ENCODE data around the gene HOXB3.

Gene HOXB3

GRCh38 chr17:48553826-48554225 lies 36.2 kb downstream of the HOXB3 start:
- DNase-seq = no peak

- DNase-seq = no peak
Observed at GRCh38 chr17:48553190-48553547, 36.9 kb downstream of the HOXB3 start.

DNA sequence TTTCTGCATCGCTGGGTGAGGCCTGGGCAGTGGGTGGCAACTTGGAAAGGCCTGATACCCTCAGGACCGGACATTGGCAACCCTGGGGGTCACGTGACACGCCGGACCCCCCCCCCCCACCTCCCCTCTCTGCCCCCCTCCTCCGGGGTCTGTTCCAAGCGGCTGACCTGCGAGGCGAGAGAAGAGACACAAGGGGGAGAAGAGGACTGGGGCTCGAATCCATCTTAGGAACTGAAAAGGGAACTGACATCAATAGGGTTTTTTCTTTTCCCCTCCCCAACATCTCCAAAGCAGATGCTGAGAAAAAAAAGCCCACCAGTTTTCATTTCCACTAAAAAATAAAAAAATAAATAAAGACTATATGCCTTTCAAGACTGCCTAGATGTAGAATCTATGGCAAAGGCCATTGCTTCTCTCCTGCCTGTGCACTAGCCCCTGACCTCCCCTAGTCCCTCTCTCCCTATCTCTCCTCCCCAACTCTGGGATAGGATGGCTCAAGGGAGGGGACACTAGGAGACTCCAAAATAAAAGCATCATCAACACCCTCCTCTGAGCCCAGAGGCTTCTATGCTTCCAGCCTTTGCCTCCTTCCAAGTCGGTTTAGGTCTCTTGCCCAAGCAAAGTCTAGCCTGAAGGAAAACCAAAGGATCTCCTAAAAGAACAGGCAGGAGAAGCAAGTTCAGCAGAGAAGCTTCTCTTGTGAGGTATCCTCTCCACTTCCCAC lies 37.4 kb downstream of the HOXB3 start:
- DNase-seq = no peak

DNA sequence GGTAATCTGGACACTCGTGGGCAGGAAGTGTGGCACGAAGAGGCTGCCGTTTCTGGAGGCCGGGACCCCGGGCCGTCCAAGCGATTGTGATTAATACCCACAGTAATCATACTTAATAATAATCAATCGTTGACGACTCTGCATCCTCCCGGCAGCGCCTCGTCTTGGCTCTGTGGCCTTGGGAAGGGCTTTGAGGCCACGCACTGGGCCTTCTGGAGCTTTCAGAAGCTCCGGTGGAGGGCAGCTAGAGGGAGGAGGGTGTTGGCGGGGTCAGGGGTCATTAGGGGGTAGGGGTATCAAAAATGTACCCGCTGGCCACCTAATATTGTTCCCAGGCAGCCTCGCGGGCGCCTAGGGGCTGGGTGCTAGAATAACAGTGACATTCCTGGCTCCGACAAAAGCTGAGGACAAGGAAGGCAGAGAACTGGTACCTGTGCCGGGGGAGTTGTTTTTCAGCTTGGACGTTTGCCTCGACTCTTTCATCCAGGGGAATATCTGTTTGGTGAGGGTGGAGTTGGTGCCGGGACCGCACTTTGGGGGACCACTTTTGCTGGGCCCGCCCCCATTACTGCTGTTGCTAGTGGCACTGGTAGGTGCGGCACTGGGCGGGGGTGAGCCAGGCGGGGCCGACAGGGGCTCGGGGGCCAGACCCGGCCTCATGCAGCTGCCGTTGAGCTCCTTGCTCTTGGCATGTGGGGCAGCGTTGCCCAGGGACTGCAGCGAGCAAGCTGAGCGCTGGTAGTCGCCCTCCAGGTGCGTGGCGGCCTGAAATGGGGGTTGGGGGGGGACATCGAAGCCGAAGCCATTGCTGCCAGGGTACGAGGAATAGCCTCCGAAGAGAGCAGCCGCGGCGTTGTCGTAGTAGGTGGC lies 38.2 kb downstream of the HOXB3 start:
- no peak for DNase-seq

GRCh38 chr17:48551214-48551555 lies 38.9 kb downstream of the HOXB3 start:
- DNase-seq = no peak

DNA sequence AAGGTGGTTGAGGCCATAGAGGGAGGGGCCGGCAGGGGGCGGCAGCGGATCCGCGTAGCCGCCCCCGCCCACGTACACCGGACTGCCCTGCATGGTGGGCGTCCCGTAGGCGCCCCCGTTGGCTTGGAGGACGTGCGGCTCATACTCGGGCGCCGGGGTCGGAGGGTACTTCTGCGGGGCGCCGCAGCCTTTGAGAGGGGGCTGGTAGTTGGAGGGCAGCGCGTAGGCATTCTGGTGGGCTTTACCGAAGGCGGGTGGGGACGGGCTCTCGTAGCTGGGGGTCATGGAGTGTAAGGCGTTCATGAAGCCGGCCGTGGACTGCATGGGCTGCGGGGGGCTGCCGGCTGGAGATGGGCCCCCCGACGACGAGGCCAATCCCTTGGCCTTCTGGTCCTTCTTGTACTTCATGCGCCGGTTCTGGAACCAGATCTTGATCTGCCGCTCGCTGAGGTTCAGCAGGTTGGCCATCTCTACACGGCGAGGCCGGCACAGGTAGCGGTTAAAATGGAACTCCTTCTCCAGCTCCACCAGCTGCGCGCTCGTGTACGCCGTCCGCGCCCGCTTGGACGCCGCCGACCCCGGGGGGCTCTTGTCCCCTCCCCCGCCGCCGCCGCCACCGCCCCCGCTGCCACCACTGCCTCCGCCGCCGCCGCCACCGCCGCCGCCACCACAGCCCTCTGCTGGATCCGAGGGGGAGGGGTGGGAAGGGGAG lies 39.4 kb downstream of the HOXB3 start:
- DNase-seq = no peak

DNA sequence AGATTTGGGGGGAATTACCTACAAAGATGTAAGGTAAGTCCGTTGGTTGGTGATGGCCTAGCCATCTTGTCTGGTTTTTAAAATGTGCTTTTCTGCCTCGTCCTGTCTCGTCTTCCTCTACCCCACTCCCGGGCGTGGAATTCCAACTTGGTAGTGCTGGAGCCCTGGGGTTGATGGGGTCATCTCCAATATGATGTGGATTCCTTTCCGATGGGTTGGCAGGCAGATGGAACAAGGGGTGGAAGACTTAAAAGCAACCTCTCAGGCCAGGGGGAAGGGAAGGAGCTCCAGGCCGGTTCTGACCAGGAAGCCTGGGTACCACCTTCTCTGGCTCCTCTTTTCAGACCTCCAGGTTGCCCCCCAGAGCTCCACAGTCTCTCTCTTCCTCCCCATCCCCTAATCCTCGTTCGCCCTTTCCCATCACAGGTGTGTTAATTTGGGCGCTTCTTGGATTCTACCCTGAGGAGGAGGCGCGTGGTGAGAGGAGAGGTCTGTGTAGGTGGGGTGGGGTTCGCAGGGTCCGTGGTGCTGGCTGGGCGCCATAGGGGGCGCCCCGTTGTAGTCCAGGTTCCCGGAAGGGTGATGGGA lies 40.0 kb downstream of the HOXB3 start:
- DNase-seq = no peak

DNA sequence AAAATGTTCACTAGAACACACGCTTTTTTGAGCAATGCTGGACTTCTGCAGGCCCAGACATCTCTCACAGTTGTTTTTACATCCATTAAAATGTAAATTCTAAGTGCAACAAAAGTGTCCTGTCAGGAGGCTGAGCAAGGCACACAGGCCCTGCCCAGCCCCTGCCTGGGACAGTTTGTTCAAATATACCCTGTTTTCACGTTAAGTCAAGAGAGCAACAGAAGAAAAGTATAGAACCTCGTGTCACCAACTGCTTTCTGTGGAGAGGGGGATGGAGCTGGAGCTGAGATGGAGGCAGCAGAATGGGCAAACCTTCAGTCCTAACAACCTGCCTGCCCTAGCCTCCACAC lies 40.8 kb downstream of the HOXB3 start:
- no peak for DNase-seq

DNA sequence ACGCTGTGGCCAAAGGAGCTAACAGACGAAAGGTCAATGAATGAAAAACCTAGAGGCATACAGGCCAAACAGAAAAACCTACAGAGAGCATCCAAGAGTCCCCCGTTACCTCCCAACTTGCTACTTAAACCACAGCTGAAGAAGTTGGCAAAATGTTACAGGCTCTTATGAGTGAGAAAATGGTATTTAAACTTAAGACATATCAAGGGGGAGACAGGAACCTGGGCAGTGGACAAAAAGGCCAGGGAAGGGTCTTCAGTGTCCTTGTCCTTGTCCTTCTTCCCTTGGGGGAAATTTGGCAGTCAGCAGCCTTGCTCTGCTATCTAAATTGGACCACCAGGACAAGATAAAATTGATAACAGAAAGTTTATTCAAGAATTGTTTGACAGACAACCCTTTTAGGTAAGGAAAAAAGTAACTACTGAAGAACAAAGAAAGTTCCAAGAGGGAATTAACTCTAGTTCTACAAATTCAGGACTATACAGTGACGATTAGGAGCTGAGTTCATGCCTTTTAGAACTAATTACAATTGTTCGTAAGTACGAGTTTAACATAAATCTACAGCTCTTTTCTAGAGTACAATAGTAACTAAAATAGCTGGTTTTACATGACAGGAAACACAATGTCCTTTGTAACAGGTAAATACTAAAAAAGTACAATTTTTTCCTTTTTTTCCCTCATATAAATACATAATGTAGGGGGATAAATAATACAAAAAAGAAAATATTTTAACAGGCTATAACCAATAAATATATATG lies 41.3 kb downstream of the HOXB3 start:
- DNase-seq = no peak

DNA sequence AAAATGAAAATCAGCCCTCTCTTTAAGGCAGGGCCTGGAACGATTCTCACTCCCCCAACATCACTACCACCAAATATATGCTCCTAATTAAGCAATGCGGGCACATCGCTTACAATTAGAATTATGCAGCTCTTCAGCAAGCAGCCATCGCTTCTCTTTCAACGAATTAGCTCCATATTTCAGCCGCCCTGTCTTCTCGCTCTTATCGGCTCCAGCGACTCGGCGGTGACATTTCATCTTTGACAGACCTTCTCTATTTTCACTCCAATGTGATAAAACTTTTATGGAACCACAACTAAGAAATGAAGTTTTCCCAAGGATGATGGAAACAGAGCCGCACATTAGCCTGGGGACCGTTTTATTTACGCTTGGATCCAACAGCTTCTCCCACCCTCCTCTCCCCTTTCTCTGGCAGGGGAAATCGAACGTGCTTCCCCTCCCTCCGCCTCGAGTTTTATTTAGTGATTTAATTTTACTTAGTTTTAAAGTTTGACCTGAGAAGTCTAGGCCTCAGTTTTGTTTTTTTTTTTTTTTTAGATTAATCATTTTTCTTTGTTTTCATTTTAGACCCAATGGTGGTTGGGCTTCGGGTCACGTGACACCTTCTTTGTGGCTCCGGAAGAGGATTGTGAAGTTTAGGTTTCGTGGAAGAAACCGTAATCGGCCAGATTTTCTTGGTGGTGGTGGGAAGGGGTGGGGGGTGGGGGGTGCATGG lies 42.1 kb downstream of the HOXB3 start:
- no peak for DNase-seq

- no peak for DNase-seq
Observed at GRCh38 chr17:48546924-48547807, 42.9 kb downstream of the HOXB3 start.

DNA sequence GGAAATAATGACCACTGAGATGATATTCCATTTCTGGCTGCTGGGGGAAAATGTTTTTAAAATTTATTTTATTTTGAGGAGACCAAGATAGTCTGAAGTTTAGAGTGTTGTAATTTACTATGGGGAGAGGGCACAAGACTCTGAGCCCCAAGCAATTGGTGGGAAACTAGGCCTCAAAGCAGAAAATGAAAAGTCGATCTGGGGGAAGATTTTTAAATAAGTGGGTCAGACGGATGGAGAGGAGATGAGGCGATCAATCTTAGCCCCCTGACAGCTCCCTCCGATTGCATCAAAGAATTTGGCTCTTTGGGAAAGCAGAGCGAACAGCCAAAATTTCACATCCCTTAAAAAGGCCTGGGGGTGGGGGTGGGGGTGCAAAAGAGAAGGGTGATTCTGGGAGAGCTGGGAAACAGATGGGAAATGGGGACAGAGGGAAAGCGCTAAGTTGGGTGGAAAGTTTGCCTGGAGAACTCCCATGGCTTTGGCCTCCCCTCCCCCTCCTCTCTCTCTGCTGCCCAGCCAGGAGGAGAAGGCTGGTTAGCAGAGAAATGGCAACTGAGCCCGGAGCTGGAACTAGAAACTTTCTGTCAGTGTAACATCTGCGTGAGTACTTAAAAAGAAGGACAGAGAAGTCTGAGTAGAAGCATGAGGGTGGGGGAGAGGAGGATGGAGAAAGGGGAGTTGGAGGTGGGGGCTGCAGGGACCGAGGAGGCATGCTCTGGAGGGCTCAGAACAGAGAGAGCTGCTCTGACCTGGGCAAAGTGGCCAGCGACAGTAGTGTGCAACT lies 43.7 kb downstream of the HOXB3 start:
- DNase-seq = no peak

DNA sequence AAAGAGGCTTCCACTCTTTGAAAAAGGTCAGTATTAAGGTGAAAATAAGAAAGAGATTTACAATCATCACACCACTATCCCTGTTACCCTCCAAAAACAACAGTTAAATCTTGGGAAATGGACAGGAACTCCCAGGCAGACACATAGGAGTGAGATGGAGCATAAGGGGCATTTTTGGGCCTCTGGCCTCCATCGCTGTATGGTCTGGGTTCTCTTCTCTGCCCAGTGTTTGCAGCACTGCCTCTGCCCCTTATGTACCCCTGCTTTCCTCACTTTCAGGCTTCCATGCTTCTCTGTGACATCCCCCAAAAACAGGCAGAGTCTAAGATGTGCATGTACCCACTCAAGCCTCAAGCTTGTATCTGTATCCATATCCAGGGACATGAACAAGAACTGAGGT lies 44.5 kb downstream of the HOXB3 start:
- no peak for DNase-seq

DNA sequence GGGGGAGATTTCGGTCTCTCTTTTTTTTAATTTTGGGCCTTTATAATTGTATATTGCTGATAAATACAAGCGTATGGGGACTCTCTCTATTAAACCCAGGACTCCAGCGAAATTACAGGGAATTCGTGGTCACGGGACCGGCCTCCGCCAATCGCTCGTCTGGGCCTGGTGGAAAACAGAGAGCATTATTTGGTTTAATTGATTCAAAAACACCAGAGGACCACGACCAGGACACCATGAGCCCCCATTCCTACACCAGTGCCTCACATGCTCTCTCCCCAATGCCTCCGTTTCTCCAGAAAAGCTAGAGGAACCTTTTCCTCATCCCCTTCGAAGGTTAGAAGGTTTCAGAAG lies 45.0 kb downstream of the HOXB3 start, which contains the start of gene HOXB2:
TSS of gene HOXB2 (minus strand) at position 88 of the 354 bp plus-strand sequence. CDS start 198 bp downstream, outside the sequence.
- no peak for DNase-seq

- no peak for DNase-seq
Observed at GRCh38 chr17:48544349-48545021, 45.6 kb downstream of the HOXB3 start.

- no peak for DNase-seq
Observed at GRCh38 chr17:48543854-48544348, 46.1 kb downstream of the HOXB3 start.

- no peak for DNase-seq
Observed at GRCh38 chr17:48543107-48543853, 46.8 kb downstream of the HOXB3 start.

- no peak for DNase-seq
Observed at GRCh38 chr17:48542698-48543106, 47.3 kb downstream of the HOXB3 start.

Measured in DMS 273 treated with DMSO at 0.1 percent for 48 hours (cell line).